Skeletal muscle tissue (tissue), 4 donors: ENCODE results near the gene NCAM1. TPM values are rescaled to one million over a fixed set of nuclear protein-coding genes. Genes with fewer than 3 reads are reported as not detected.

ENCODE experiments used
- H3K27ac ChIP-seq: one replicate; pipeline ENCODE4 v1.7.0; 2013; ENCODE audit warnings: mild to moderate bottlenecking, low read depth, low read length, inconsistent platforms
- H3K27me3 ChIP-seq, 3 donors: one replicate each; pipeline ENCODE4 v1.7.0; 2013; ENCODE audit warnings: low read length in 3 of 3; ENCODE audit not compliant: control insufficient read depth in 3 of 3, insufficient read depth in 3 of 3
- H3K36me3 ChIP-seq, 3 donors: one replicate each; pipeline ENCODE4 v1.7.0; 2013; ENCODE audit warnings: low read length in 3 of 3; ENCODE audit not compliant: control insufficient read depth in 3 of 3, insufficient read depth in 3 of 3
- H3K4me1 ChIP-seq, 3 donors: one replicate each; pipeline ENCODE4 v1.7.0; 2013; ENCODE audit warnings: low read length in 3 of 3, mild to moderate bottlenecking in 3 of 3; ENCODE audit not compliant: control insufficient read depth in 3 of 3, insufficient read depth in 3 of 3
- H3K4me3 ChIP-seq, 3 donors: one replicate each; pipeline ENCODE4 v1.7.0; 2013; ENCODE audit warnings: low read length in 3 of 3
- H3K9ac ChIP-seq, 3 donors: one replicate each; pipeline ENCODE4 v1.7.0; 2013; ENCODE audit warnings: low read length in 3 of 3, mild to moderate bottlenecking in 3 of 3, moderate library complexity in 2 of 3, low read depth in 1 of 3
- H3K9me3 ChIP-seq, 3 donors: one replicate each; pipeline ENCODE4 v1.7.0; 2013; ENCODE audit warnings: low read length in 3 of 3; ENCODE audit not compliant: control insufficient read depth in 3 of 3
- total RNA-seq: library from RNA; depleted of rRNA; stranded (reverse); fragments of >200 nt; gene quantifications from one replicate; pipeline ENCODE4 v1.2.3, GENCODE V29; 2014
- donor health status: Osteomylitis.

Gene NCAM1
- total RNA-seq, 1 donor from 2014 or later = 63.7 TPM

DNA sequence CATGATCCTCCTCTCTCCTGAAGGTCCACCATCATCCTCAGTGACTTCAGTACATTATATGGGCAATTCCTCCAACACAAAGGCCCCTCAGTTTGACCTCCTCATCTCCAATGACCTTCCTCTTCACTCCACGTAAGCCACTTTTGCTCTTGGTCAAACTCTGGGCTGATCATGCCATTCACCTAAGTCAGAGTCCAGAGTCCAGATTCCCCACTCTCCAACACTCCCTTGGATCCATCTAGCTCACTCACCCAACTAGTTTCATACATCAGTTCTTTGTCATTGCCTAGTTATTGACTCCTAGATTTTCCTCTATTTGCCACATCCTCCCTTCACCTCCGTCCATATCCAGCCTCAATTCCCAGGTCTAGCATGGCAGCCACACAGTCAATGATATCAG, 322.7 kb downstream of the NCAM1 start:
- Histone ChIP-seq H3K4me1 (peaks cover 0 to 3% (median 0%) of the 10 kb centered on the region in 3 donors), H3K27ac (no peak overlapping the region), H3K9ac (no peak overlapping the region), H3K9me3 (no peaks in the 10 kb centered on the region), H3K4me3 (no peak overlapping the region), H3K27me3 (peaks cover 0 to 27% (median 6%) of the 10 kb centered on the region in 3 donors), H3K36me3 (no peaks in the 10 kb centered on the region)

DNA sequence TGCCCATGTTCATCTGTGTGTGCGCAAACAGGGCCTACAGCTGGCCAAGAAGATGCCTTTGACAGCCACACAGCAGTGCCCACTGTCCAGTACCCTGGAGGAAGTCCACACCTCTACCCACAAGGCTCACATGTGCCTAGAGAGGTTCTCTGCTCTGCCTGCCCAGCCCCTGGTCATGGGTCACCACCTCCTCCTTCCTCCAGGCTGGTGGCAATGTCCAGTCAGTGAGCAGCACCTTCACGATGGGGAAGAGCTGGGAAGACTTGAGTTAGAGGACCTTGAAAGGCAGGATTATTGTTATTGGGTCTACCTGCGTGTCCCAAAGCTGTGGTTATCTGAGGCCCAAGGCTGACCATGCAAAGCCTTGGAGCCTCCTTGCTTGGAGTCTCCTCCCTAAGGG, 324.8 kb downstream of the NCAM1 start:
- Histone ChIP-seq H3K36me3 (no peaks in the 10 kb centered on the region), H3K4me3 (no peak overlapping the region), H3K9ac (no peak overlapping the region), H3K9me3 (no peaks in the 10 kb centered on the region), H3K4me1 (peaks cover 0 to 6% (median 6%) of the 10 kb centered on the region in 3 donors), H3K27ac (no peak overlapping the region), H3K27me3 (peaks cover 0 to 27% (median 6%) of the 10 kb centered on the region in 3 donors)

GRCh38 chr11:113286509-113287497, 325.6 kb downstream of the NCAM1 start:
- H3K9ac ChIP-seq = no peak overlapping the region
- peaks cover 0 to 24% (median 6%) of the 10 kb centered on the region in 3 donors for H3K27me3 ChIP-seq
- no peak overlapping the region for H3K4me3 ChIP-seq
- no peaks in the 10 kb centered on the region for H3K36me3 ChIP-seq
- H3K4me1 ChIP-seq = peaks cover 0 to 6% (median 6%) of the 10 kb centered on the region in 3 donors
- H3K9me3 ChIP-seq = no peaks in the 10 kb centered on the region
- H3K27ac ChIP-seq = no peak overlapping the region

GRCh38 chr11:113287801-113288200, 326.6 kb downstream of the NCAM1 start:
- no peak overlapping the region for H3K4me3 ChIP-seq
- peaks cover 0 to 21% (median 6%) of the 10 kb centered on the region in 3 donors for H3K27me3 ChIP-seq
- H3K9me3 ChIP-seq = no peaks in the 10 kb centered on the region
- peaks cover 0 to 6% (median 6%) of the 10 kb centered on the region in 3 donors for H3K4me1 ChIP-seq
- H3K9ac ChIP-seq = no peak overlapping the region
- no peaks in the 10 kb centered on the region for H3K36me3 ChIP-seq
- no peak overlapping the region for H3K27ac ChIP-seq

DNA sequence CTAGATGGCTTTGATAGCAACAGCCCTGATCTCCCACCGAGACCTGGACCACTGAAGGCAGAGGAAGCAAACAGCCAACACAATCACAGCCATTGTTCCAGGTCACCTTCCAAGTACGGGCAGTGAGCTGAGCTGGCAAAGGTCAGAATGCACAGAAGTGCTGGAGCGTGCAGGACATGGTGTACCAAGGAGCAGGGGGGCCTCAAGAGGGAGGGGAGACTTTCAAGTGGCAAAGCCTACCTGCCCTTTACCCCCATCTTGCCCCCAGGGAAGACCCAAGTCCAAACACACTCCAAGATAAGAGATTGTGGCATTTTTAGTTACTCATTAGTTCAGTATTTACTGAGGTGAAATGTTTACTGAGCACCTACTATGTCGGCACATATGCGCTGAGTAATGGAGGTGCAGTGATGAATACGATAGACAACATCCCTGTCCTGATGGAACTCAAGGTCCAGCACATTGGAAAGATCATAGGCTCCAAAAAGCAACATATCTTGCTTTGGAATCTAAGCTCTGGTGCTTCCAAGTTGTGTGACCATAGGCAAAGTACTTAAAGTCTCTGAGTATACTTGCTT, 327.2 kb downstream of the NCAM1 start:
- no peaks in the 10 kb centered on the region for H3K36me3 ChIP-seq
- H3K9me3 ChIP-seq = no peaks in the 10 kb centered on the region
- H3K27ac ChIP-seq = no peak overlapping the region
- no peak overlapping the region for H3K4me3 ChIP-seq
- H3K4me1 ChIP-seq = peaks cover 0 to 6% (median 6%) of the 10 kb centered on the region in 3 donors
- H3K9ac ChIP-seq = no peak overlapping the region
- peaks cover 0 to 17% (median 6%) of the 10 kb centered on the region in 3 donors for H3K27me3 ChIP-seq

DNA sequence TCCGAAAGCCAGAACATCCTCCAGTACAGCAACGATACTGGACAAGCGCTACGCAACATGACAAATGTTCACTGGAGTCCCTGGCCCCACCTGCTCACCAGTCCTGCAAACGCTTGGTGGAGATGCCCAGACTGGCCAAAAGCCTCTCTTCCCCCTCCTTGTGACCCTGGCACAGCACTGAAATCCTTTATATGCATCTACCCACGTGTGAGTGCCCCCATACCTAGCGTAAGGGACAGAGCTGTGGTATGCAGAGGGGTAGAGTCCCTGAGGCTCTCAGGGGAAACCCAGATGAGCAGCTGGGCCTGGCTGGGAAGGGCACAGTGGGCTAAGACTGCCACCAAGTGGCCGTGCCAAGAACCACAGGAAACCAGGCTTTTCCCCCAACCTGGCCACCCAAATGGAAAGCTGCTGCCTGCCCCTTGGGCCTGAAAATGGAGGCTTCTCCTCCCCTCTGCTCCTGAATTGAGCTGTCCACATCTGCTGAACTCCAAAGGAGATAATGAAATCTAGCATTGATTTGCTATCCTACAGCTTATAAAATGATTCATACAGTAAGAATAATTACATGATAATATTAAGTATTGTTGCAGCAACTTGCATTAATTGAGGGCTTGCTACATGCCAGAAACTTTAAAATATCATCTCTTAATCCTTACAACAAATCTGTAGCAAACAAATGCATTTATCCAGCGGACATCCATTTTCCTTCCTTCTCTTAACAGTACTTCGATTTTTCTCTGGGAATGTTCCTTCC, 328.4 kb downstream of the NCAM1 start:
- Histone ChIP-seq H3K27me3 (peaks cover 5 to 11% (median 6%) of the 10 kb centered on the region in 3 donors), H3K27ac (no peak overlapping the region), H3K4me3 (no peak overlapping the region), H3K36me3 (no peaks in the 10 kb centered on the region), H3K9me3 (no peaks in the 10 kb centered on the region), H3K9ac (no peak overlapping the region), H3K4me1 (peaks cover 0 to 6% (median 6%) of the 10 kb centered on the region in 3 donors)

GRCh38 chr11:113293936-113294335, 332.7 kb downstream of the NCAM1 start:
- peaks cover 0 to 6% (median 3%) of the 10 kb centered on the region in 3 donors for H3K4me1 ChIP-seq

GRCh38 chr11:113295993-113296392, 334.8 kb downstream of the NCAM1 start:
- no peak overlapping the region for H3K4me3 ChIP-seq
- H3K4me1 ChIP-seq = no peaks in the 10 kb centered on the region
- no peaks in the 10 kb centered on the region for H3K36me3 ChIP-seq
- no peaks in the 10 kb centered on the region for H3K9me3 ChIP-seq
- H3K27me3 ChIP-seq = peaks cover 9 to 12% (median 11%) of the 10 kb centered on the region in 3 donors
- H3K9ac ChIP-seq = no peak overlapping the region
- H3K27ac ChIP-seq = no peak overlapping the region

More at GRCh38 chr11:113293936-113294335, 332.7 kb downstream of the NCAM1 start:
- no peaks in the 10 kb centered on the region for H3K36me3 ChIP-seq
- H3K27me3 ChIP-seq = peaks cover 9 to 12% (median 11%) of the 10 kb centered on the region in 3 donors
- H3K9ac ChIP-seq = no peak overlapping the region
- H3K9me3 ChIP-seq = no peaks in the 10 kb centered on the region
- no peak overlapping the region for H3K4me3 ChIP-seq
- H3K27ac ChIP-seq = no peak overlapping the region

GRCh38 chr11:113296447-113297205, 335.4 kb downstream of the NCAM1 start:
- H3K27me3 ChIP-seq = peaks cover 9 to 12% (median 11%) of the 10 kb centered on the region in 3 donors
- H3K27ac ChIP-seq = no peak overlapping the region
- H3K9ac ChIP-seq = no peak overlapping the region
- H3K36me3 ChIP-seq = no peaks in the 10 kb centered on the region
- H3K4me1 ChIP-seq = no peaks in the 10 kb centered on the region
- H3K9me3 ChIP-seq = no peaks in the 10 kb centered on the region
- no peak overlapping the region for H3K4me3 ChIP-seq
